Mesenchymal stem cell (in vitro differentiated cells and primary cell): Measurements from ENCODE around the gene CFL2.

ENCODE experiments used
- DNase-seq: peaks from one replicate; pipeline ENCODE4 v3.0.0-alpha.2; 2013
- H2AFZ ChIP-seq: one replicate; pipeline ENCODE4 v1.6.1; 2013; ENCODE audit warnings: low read depth, mild to moderate bottlenecking, control low read depth, inconsistent platforms, low read length, moderate library complexity
- H2AK5ac ChIP-seq: 2 replicates; pipeline ENCODE4 v1.6.1; 2013; ENCODE audit warnings: low read length, moderate library complexity, mild to moderate bottlenecking, inconsistent platforms; ENCODE audit not compliant: severe bottlenecking
- H2BK120ac ChIP-seq: one replicate; pipeline ENCODE4 v1.6.1; 2013; ENCODE audit warnings: low read depth, mild to moderate bottlenecking, inconsistent platforms, low read length, moderate library complexity
- H2BK12ac ChIP-seq, 2 experiments: one replicate each; pipeline ENCODE4 v1.6.1; 2013; ENCODE audit warnings: inconsistent platforms in 2 of 2, low read length in 2 of 2, mild to moderate bottlenecking in 2 of 2, moderate library complexity in 2 of 2, control low read depth in 1 of 2
- H2BK15ac ChIP-seq: one replicate; pipeline ENCODE4 v1.6.1; 2013; ENCODE audit warnings: mild to moderate bottlenecking, low read depth, inconsistent platforms; ENCODE audit not compliant: poor library complexity, severe bottlenecking
- H2BK5ac ChIP-seq: 2 replicates; pipeline ENCODE4 v1.6.1; 2013; ENCODE audit warnings: low read depth, mild to moderate bottlenecking, low read length, control low read depth, inconsistent platforms; ENCODE audit not compliant: poor library complexity, severe bottlenecking
- H3K14ac ChIP-seq, 2 experiments: one replicate each; pipeline ENCODE4 v1.6.1; 2013; ENCODE audit warnings: inconsistent platforms in 2 of 2, low read length in 2 of 2, control low read depth in 1 of 2, mild to moderate bottlenecking in 1 of 2, moderate library complexity in 1 of 2
- H3K18ac ChIP-seq, 2 experiments: one replicate each; pipeline ENCODE4 v1.6.1; 2013; ENCODE audit warnings: inconsistent platforms in 2 of 2, low read length in 2 of 2, control low read depth in 1 of 2, low read depth in 1 of 2, mild to moderate bottlenecking in 1 of 2
- H3K23ac ChIP-seq, 2 experiments: one replicate each; pipeline ENCODE4 v1.6.1; 2013; ENCODE audit warnings: inconsistent platforms in 2 of 2, low read length in 2 of 2, mild to moderate bottlenecking in 2 of 2, moderate library complexity in 2 of 2, control low read depth in 1 of 2
- H3K27ac ChIP-seq: 2 replicates; pipeline ENCODE4 v1.5.1; 2013; ENCODE audit warnings: mild to moderate bottlenecking, moderate library complexity, low read length, control low read depth, inconsistent platforms; ENCODE audit not compliant: poor library complexity, severe bottlenecking
- H3K27me3 ChIP-seq, 2 experiments: 2 replicates each; pipeline versions ENCODE4 v1.6.1 to v1.7.0; 2013; ENCODE audit warnings: low read length in 2 of 2, mild to moderate bottlenecking in 2 of 2, moderate library complexity in 2 of 2, control low read depth in 1 of 2, inconsistent platforms in 1 of 2; ENCODE audit not compliant: control insufficient read depth in 1 of 2, insufficient read depth in 1 of 2
- H3K36me3 ChIP-seq, 2 experiments: 2 replicates each; pipeline versions ENCODE4 v1.6.1 to v1.7.0; 2013; ENCODE audit warnings: low read length in 2 of 2, control low read depth in 1 of 2, inconsistent platforms in 1 of 2, low read depth in 1 of 2, mild to moderate bottlenecking in 1 of 2; ENCODE audit not compliant: insufficient read depth in 2 of 2, control insufficient read depth in 1 of 2
- H3K4ac ChIP-seq, 2 experiments: one replicate each; pipeline ENCODE4 v1.6.1; 2013; ENCODE audit warnings: inconsistent platforms in 2 of 2, low read length in 2 of 2, mild to moderate bottlenecking in 2 of 2, moderate library complexity in 2 of 2, control low read depth in 1 of 2, low read depth in 1 of 2
- H3K4me1 ChIP-seq: 2 replicates; pipeline ENCODE4 v1.6.1; 2013; ENCODE audit warnings: low read depth, low read length, control low read depth; ENCODE audit not compliant: control insufficient read depth, insufficient read depth
- H3K4me2 ChIP-seq: 2 replicates; pipeline ENCODE4 v1.6.1; 2013; ENCODE audit warnings: low read length, mild to moderate bottlenecking, inconsistent platforms; ENCODE audit not compliant: poor library complexity, severe bottlenecking
- H3K4me3 ChIP-seq, 2 experiments: 2 replicates each; pipeline versions ENCODE4 v1.5.1 to v1.7.0; 2013; ENCODE audit warnings: low read length in 2 of 2, mild to moderate bottlenecking in 2 of 2, control low read depth in 1 of 2, low read depth in 1 of 2; ENCODE audit not compliant: insufficient read depth in 1 of 2
- H3K79me1 ChIP-seq: replicated peaks from 2 replicates; pipeline ENCODE4 v1.6.1; 2013; ENCODE audit warnings: mild to moderate bottlenecking, control low read depth, low read length, inconsistent platforms; ENCODE audit not compliant: poor library complexity, severe bottlenecking
- H3K9ac ChIP-seq: 2 replicates; pipeline ENCODE4 v1.7.0; 2013; ENCODE audit warnings: mild to moderate bottlenecking, low read length, moderate library complexity
- H3K9me3 ChIP-seq: 2 replicates; pipeline ENCODE4 v1.7.0; 2013; ENCODE audit warnings: mild to moderate bottlenecking, low read length; ENCODE audit not compliant: control insufficient read depth
- H4K8ac ChIP-seq: one replicate; pipeline ENCODE4 v1.6.1; 2013; ENCODE audit warnings: inconsistent platforms, mild to moderate bottlenecking, low read length, moderate library complexity
- H4K91ac ChIP-seq: one replicate; pipeline ENCODE4 v1.6.1; 2013; ENCODE audit warnings: mild to moderate bottlenecking, low read length, inconsistent platforms
- WGBS: methylation state at CpG from one replicate; pipeline ENCODE4 v1.1.7; 2013; ENCODE audit warnings: mixed read lengths; 5-methylcytosine and 5-hydroxymethylcytosine counted together

Gene CFL2

GRCh38 chr14:34707722-34708121, 6.7 kb downstream of the CFL2 start:
- Histone ChIP-seq H3K4me2 (no peak overlapping the region), H2BK12ac (no peak overlapping the region), H3K9me3 (no peaks in the 10 kb centered on the region), H3K9ac (no peak overlapping the region), H3K79me1 (peaks cover 2% of the 10 kb centered on the region), H3K27me3 (no peaks in the 10 kb centered on the region), H2BK5ac (no peak overlapping the region), H3K4me3 (no peak overlapping the region), H3K18ac (no peak overlapping the region), H2BK120ac (no peak overlapping the region), H2AFZ (no peak overlapping the region), H2AK5ac (no peak overlapping the region), H4K8ac (no peak overlapping the region), H2BK15ac (no peak overlapping the region), H3K23ac (no peak overlapping the region), H3K27ac (no peak overlapping the region), H3K36me3 (peaks cover 3 to 23% of the 10 kb centered on the region in 2 experiments), H4K91ac (no peak overlapping the region), H3K14ac (no peak overlapping the region), H3K4me1 (no peaks in the 10 kb centered on the region), H3K4ac (no peak overlapping the region)
- DNase-seq = no peak
- WGBS = 83% methylated on average over 1 of the region's 3 CpGs

DNA sequence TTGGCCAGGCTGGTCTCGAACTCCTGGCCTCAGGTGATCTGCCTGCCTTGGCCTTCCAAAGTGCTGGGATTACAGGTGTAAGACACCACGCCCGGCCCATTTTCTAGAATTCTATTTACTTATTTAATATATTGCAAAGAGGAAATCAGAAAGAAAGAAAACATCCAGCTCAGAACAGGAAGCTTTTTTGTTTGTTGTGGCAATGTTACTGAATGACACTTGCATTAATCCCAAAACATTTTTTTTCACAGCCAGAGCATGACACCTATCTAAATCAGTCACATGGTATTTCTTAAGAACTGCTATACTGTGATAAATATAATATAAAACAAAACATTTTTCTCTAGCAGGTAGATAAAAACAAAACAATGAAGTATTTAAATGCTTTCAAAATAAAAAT, 12.6 kb downstream of the CFL2 start:
- no peak overlapping the region for H4K91ac ChIP-seq
- H3K36me3 ChIP-seq = no peaks in the 10 kb centered on the region

GRCh38 chr14:34700622-34701130, 13.7 kb downstream of the CFL2 start:
- Histone ChIP-seq H2AK5ac (no peak overlapping the region), H2BK5ac (no peak overlapping the region), H3K79me1 (no peaks in the 10 kb centered on the region), H3K23ac (no peak overlapping the region), H2BK15ac (no peak overlapping the region), H3K18ac (no peak overlapping the region), H2BK12ac (no peak overlapping the region), H3K9ac (peak overlapping the region; percentile 75), H3K4me1 (no peaks in the 10 kb centered on the region), H3K4ac (no peak overlapping the region), H3K4me2 (no peak overlapping the region), H3K27ac (peak overlapping the region; percentile 95), H3K4me3 (peak overlapping the region in 1 of 2 experiments; percentile 43), H4K8ac (no peak overlapping the region), H3K9me3 (no peaks in the 10 kb centered on the region), H3K14ac (no peak overlapping the region), H4K91ac (no peak overlapping the region), H3K27me3 (no peaks in the 10 kb centered on the region), H2BK120ac (no peak overlapping the region), H2AFZ (no peak overlapping the region), H3K36me3 (no peaks in the 10 kb centered on the region)
- peak; percentile 36 for DNase-seq
- WGBS = 0% methylated on average over 1 of the region's 1 CpG

More for the DNA sequence above, 12.6 kb downstream of the CFL2 start:
- no peak for DNase-seq
- no peaks in the 10 kb centered on the region for H3K9me3 ChIP-seq
- H3K4ac ChIP-seq = no peak overlapping the region
- no peak overlapping the region for H3K14ac ChIP-seq
- no peak overlapping the region for H3K27ac ChIP-seq
- no peaks in the 10 kb centered on the region for H3K27me3 ChIP-seq
- no peaks in the 10 kb centered on the region for H3K79me1 ChIP-seq
- no peak overlapping the region for H3K23ac ChIP-seq
- H2BK120ac ChIP-seq = no peak overlapping the region
- H2BK12ac ChIP-seq = no peak overlapping the region
- H2BK15ac ChIP-seq = no peak overlapping the region
- H2AK5ac ChIP-seq = no peak overlapping the region
- WGBS = no CpG with 5 or more reads among the region's 3 CpGs
- H3K4me2 ChIP-seq = no peak overlapping the region
- H3K4me3 ChIP-seq = no peak overlapping the region
- no peak overlapping the region for H2AFZ ChIP-seq
- no peak overlapping the region for H3K18ac ChIP-seq
- no peak overlapping the region for H3K9ac ChIP-seq
- H2BK5ac ChIP-seq = no peak overlapping the region
- no peaks in the 10 kb centered on the region for H3K4me1 ChIP-seq
- no peak overlapping the region for H4K8ac ChIP-seq

- Histone ChIP-seq H2AK5ac (no peak overlapping the region), H3K27ac (peak overlapping the region; percentile 95), H3K4me3 (peak overlapping the region in 1 of 2 experiments; percentile 43), H3K18ac (no peak overlapping the region), H2BK5ac (no peak overlapping the region), H2BK15ac (no peak overlapping the region), H3K4me1 (no peaks in the 10 kb centered on the region), H3K9me3 (no peaks in the 10 kb centered on the region), H4K8ac (no peak overlapping the region), H3K23ac (no peak overlapping the region), H3K79me1 (no peaks in the 10 kb centered on the region), H3K4me2 (no peak overlapping the region), H2AFZ (no peak overlapping the region), H4K91ac (no peak overlapping the region), H3K4ac (no peak overlapping the region), H2BK120ac (no peak overlapping the region), H3K36me3 (no peaks in the 10 kb centered on the region), H2BK12ac (no peak overlapping the region), H3K14ac (no peak overlapping the region), H3K27me3 (no peaks in the 10 kb centered on the region), H3K9ac (peak overlapping the region; percentile 75)
- 0% methylated on average over 3 of the region's 4 CpGs for WGBS
- DNase-seq = peak; percentile 93
Measured at GRCh38 chr14:34699873-34700621, 14.3 kb downstream of the CFL2 start.
